DND-41 (cell line): ENCODE data around the gene FOXA2.

Source experiments
- ATAC-seq: fragments of 200-7000 bp; cut with Tn5 transposase; 3 replicates; pipeline ENCODE4 v1.9.1; 2021; ENCODE audit warnings: low read depth; ENCODE audit not compliant: insufficient read depth
- DNase-seq: peaks from one replicate; pipeline ENCODE4 v3.0.0-alpha.2; 2020
- H2AFZ ChIP-seq: 2 replicates; pipeline ENCODE4 v1.6.0; 2012; ENCODE audit warnings: low read depth, low read length
- H3K27ac ChIP-seq: 2 replicates; pipeline ENCODE4 v1.5.1; 2012; ENCODE audit warnings: low read length, inconsistent platforms
- H3K27me3 ChIP-seq: fragments of 200-600 bp; sonication (generic); 2 replicates; pipeline ENCODE4 v1.6.0; 2012; ENCODE audit warnings: low read length, mild to moderate bottlenecking, inconsistent platforms; ENCODE audit not compliant: insufficient read depth, poor library complexity
- H3K36me3 ChIP-seq: 2 replicates; pipeline ENCODE4 v1.5.1; 2012; ENCODE audit warnings: low read length, inconsistent platforms; ENCODE audit not compliant: insufficient read depth
- H3K4me1 ChIP-seq: 2 replicates; pipeline ENCODE4 v1.5.1; 2012; ENCODE audit warnings: mild to moderate bottlenecking, low read length; ENCODE audit not compliant: insufficient read depth
- H3K4me2 ChIP-seq: 2 replicates; pipeline ENCODE4 v1.6.0; 2012; ENCODE audit warnings: mild to moderate bottlenecking, moderate library complexity, low read length, inconsistent platforms; ENCODE audit not compliant: insufficient read depth
- H3K4me3 ChIP-seq, 2 experiments: fragments of 200-600 bp in 1 of 2; shearing (Covaris generic) in 1 of 2; 2 replicates each; pipeline ENCODE4 v1.5.1; 2012 to 2016; ENCODE audit warnings: inconsistent platforms in 2 of 2, low read length in 2 of 2, mild to moderate bottlenecking in 2 of 2, low read depth in 1 of 2, moderate library complexity in 1 of 2
- H3K79me2 ChIP-seq: 2 replicates; pipeline ENCODE4 v1.6.0; 2012; ENCODE audit warnings: low read length, inconsistent platforms; ENCODE audit not compliant: insufficient read depth
- H3K9ac ChIP-seq: 2 replicates; pipeline ENCODE4 v1.6.0; 2012; ENCODE audit warnings: low read depth, mild to moderate bottlenecking, inconsistent platforms, low read length, moderate library complexity
- H3K9me3 ChIP-seq: 2 replicates; pipeline ENCODE4 v1.5.1; 2012; ENCODE audit warnings: low read length, moderate library complexity, mild to moderate bottlenecking, inconsistent platforms; ENCODE audit not compliant: insufficient read depth, severe bottlenecking
- H4K20me1 ChIP-seq: 2 replicates; pipeline ENCODE4 v1.6.0; 2012; ENCODE audit warnings: low read length; ENCODE audit not compliant: insufficient read depth
- EZH2 ChIP-seq: IDR thresholded peaks from 3 replicates; pipeline ENCODE4 v1.6.1; 2012; ENCODE audit warnings: borderline replicate concordance, low read depth, mild to moderate bottlenecking, moderate library complexity, low read length, inconsistent platforms; ENCODE audit not compliant: severe bottlenecking
- TF ChIP-seq, protein P1 (sequence below): IDR thresholded peaks from 2 replicates; pipeline ENCODE4 v1.5.1; 2012; ENCODE audit warnings: borderline replicate concordance, low read length, moderate library complexity, mild to moderate bottlenecking; ENCODE audit not compliant: poor library complexity, severe bottlenecking; ENCODE audit errors: extremely low read depth

FOXA2 gene

GRCh38 chr20:22619272-22619671, 34.9 kb upstream of the FOXA2 start:
- Histone ChIP-seq H3K36me3 (no peaks in the 10 kb centered on the region), H2AFZ (no peak overlapping the region), H3K79me2 (no peaks in the 10 kb centered on the region), H3K27me3 (peaks cover 25% of the 10 kb centered on the region), H3K9ac (no peak overlapping the region), H3K4me2 (no peak overlapping the region), H4K20me1 (no peaks in the 10 kb centered on the region), H3K9me3 (no peaks in the 10 kb centered on the region), H3K4me1 (no peaks in the 10 kb centered on the region), H3K4me3 (no peak overlapping the region), H3K27ac (no peak overlapping the region)
- DNase-seq: no peak
- no peak for TF ChIP-seq EZH2
- TF ChIP-seq, protein P1, sequence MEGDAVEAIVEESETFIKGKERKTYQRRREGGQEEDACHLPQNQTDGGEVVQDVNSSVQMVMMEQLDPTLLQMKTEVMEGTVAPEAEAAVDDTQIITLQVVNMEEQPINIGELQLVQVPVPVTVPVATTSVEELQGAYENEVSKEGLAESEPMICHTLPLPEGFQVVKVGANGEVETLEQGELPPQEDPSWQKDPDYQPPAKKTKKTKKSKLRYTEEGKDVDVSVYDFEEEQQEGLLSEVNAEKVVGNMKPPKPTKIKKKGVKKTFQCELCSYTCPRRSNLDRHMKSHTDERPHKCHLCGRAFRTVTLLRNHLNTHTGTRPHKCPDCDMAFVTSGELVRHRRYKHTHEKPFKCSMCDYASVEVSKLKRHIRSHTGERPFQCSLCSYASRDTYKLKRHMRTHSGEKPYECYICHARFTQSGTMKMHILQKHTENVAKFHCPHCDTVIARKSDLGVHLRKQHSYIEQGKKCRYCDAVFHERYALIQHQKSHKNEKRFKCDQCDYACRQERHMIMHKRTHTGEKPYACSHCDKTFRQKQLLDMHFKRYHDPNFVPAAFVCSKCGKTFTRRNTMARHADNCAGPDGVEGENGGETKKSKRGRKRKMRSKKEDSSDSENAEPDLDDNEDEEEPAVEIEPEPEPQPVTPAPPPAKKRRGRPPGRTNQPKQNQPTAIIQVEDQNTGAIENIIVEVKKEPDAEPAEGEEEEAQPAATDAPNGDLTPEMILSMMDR: no peak
- ATAC-seq: no peak

DNA sequence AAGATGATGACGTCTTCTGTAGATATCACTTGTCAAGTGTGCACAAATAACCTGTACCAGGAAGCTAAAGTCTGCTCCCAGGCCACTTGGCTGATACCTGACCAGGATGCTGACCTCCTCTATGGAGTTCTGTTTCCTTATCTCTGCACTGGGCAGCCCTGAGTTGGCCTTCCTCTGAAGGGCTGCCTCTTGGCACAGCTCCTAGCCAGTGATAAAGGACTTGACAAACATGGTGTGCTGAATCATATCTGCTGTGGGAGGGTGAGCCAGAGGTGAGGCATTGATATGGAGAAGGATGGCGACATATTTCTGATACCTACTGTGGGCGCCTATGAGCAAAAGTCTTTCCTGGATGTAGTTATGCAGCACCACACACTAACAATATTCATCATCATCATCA, 32.8 kb upstream of the FOXA2 start:
- no peak overlapping the region for H3K9ac ChIP-seq
- H3K9me3 ChIP-seq: no peaks in the 10 kb centered on the region
- H3K79me2 ChIP-seq: no peaks in the 10 kb centered on the region
- no peak overlapping the region for H3K4me3 ChIP-seq
- no peak overlapping the region for H3K27ac ChIP-seq
- TF ChIP-seq EZH2: no peak
- TF ChIP-seq, protein P1: no peak
- H2AFZ ChIP-seq: no peak overlapping the region
- H3K27me3 ChIP-seq: peaks cover 21% of the 10 kb centered on the region
- H3K36me3 ChIP-seq: no peaks in the 10 kb centered on the region
- ATAC-seq (no peak), DNase-seq (no peak)
- no peaks in the 10 kb centered on the region for H3K4me1 ChIP-seq
- no peaks in the 10 kb centered on the region for H4K20me1 ChIP-seq
- H3K4me2 ChIP-seq: no peak overlapping the region

- Histone ChIP-seq H3K4me2 (no peak overlapping the region), H3K27me3 (peaks cover 25% of the 10 kb centered on the region), H3K27ac (no peak overlapping the region), H3K36me3 (no peaks in the 10 kb centered on the region), H3K9me3 (no peaks in the 10 kb centered on the region), H3K4me1 (no peaks in the 10 kb centered on the region), H3K4me3 (no peak overlapping the region), H2AFZ (no peak overlapping the region), H3K79me2 (no peaks in the 10 kb centered on the region), H4K20me1 (no peaks in the 10 kb centered on the region), H3K9ac (no peak overlapping the region)
- no peak for ATAC-seq
- DNase-seq: no peak
- TF ChIP-seq EZH2: no peak
- TF ChIP-seq, protein P1: no peak
Observed at GRCh38 chr20:22616551-22616950, 32.2 kb upstream of the FOXA2 start.

- H4K20me1 ChIP-seq: no peaks in the 10 kb centered on the region
- no peaks in the 10 kb centered on the region for H3K9me3 ChIP-seq
- no peak for ATAC-seq
- H2AFZ ChIP-seq: no peak overlapping the region
- no peak overlapping the region for H3K27ac ChIP-seq
- H3K4me1 ChIP-seq: no peaks in the 10 kb centered on the region
- H3K36me3 ChIP-seq: no peaks in the 10 kb centered on the region
- no peak overlapping the region for H3K9ac ChIP-seq
- H3K4me3 ChIP-seq: no peak overlapping the region
- no peaks in the 10 kb centered on the region for H3K79me2 ChIP-seq
- no peak for DNase-seq
- H3K27me3 ChIP-seq: peaks cover 23% of the 10 kb centered on the region
- H3K4me2 ChIP-seq: no peak overlapping the region
- TF ChIP-seq, protein P1: no peak
- no peak for TF ChIP-seq EZH2
Observed at GRCh38 chr20:22615425-22615824, 31.1 kb upstream of the FOXA2 start.
